ENCODE results near the gene BTBD9.

Gene BTBD9

GRCh38 chr6:38492031-38492430 is 147.7 kb downstream of the BTBD9 start:
- TF ChIP-seq EZH2 (IDR thresholded peaks at IDR 0.05; ENCODE audit: borderline replicate concordance, low read depth, low read length, severe bottlenecking) (no peak), CTCF (IDR thresholded peaks at IDR 0.05; ENCODE audit: borderline replicate concordance, extremely low read depth, low read length, poor library complexity, severe bottlenecking) (no peak)
- H4K20me1 ChIP-seq (ENCODE audit: insufficient read depth, low read length), result no peaks in the 10 kb centered on the region

GRCh38 chr6:38489951-38490350 is 149.8 kb downstream of the BTBD9 start:
- Histone ChIP-seq H3K9ac (ENCODE audit: low read depth, low read length) (no peak overlapping the region), H3K4me3 (ENCODE audit: low read depth in 1 of 2, low read length in 2 of 2) (no peak overlapping the region), H3K36me3 (ENCODE audit: insufficient read depth, low read length) (no peaks in the 10 kb centered on the region), H3K79me2 (ENCODE audit: insufficient read depth, low read length) (no peaks in the 10 kb centered on the region), H3K9me3 (ENCODE audit: insufficient read depth, low read length, severe bottlenecking) (no peaks in the 10 kb centered on the region), H3K4me2 (ENCODE audit: insufficient read depth, low read length) (no peak overlapping the region), H4K20me1 (ENCODE audit: insufficient read depth, low read length) (no peaks in the 10 kb centered on the region), H3K4me1 (ENCODE audit: insufficient read depth, low read length) (no peaks in the 10 kb centered on the region), H3K27ac (ENCODE audit: low read length) (no peak overlapping the region), H3K27me3 (ENCODE audit: insufficient read depth, low read length, poor library complexity) (no peaks in the 10 kb centered on the region), H2AFZ (ENCODE audit: low read depth, low read length) (no peak overlapping the region)
- DNase-seq (no peak), ATAC-seq (ENCODE audit: insufficient read depth, low read depth) (no peak)
- TF ChIP-seq CTCF (IDR thresholded peaks at IDR 0.05; ENCODE audit: borderline replicate concordance, extremely low read depth, low read length, poor library complexity, severe bottlenecking), result no peak
- no peak for TF ChIP-seq EZH2 (IDR thresholded peaks at IDR 0.05; ENCODE audit: borderline replicate concordance, low read depth, low read length, severe bottlenecking)

More at GRCh38 chr6:38492031-38492430, 147.7 kb downstream of the BTBD9 start:
- H3K4me2 ChIP-seq (ENCODE audit: insufficient read depth, low read length), result no peak overlapping the region
- H3K36me3 ChIP-seq (ENCODE audit: insufficient read depth, low read length), result no peaks in the 10 kb centered on the region
- no peak for DNase-seq
- H3K4me3 ChIP-seq (ENCODE audit: low read depth in 1 of 2, low read length in 2 of 2), result no peak overlapping the region
- no peaks in the 10 kb centered on the region for H3K4me1 ChIP-seq (ENCODE audit: insufficient read depth, low read length)
- H3K27ac ChIP-seq (ENCODE audit: low read length), result no peak overlapping the region
- H3K27me3 ChIP-seq (ENCODE audit: insufficient read depth, low read length, poor library complexity), result no peaks in the 10 kb centered on the region
- no peaks in the 10 kb centered on the region for H3K9me3 ChIP-seq (ENCODE audit: insufficient read depth, low read length, severe bottlenecking)
- ATAC-seq (ENCODE audit: insufficient read depth, low read depth), result no peak
- no peak overlapping the region for H3K9ac ChIP-seq (ENCODE audit: low read depth, low read length)
- no peaks in the 10 kb centered on the region for H3K79me2 ChIP-seq (ENCODE audit: insufficient read depth, low read length)
- H2AFZ ChIP-seq (ENCODE audit: low read depth, low read length), result no peak overlapping the region

GRCh38 chr6:38487423-38487822 is 152.3 kb downstream of the BTBD9 start:
- H3K4me2 ChIP-seq (ENCODE audit: insufficient read depth, low read length), result no peak overlapping the region
- no peaks in the 10 kb centered on the region for H3K4me1 ChIP-seq (ENCODE audit: insufficient read depth, low read length)
- no peaks in the 10 kb centered on the region for H4K20me1 ChIP-seq (ENCODE audit: insufficient read depth, low read length)
- ATAC-seq (ENCODE audit: insufficient read depth, low read depth), result no peak
- H3K36me3 ChIP-seq (ENCODE audit: insufficient read depth, low read length), result no peaks in the 10 kb centered on the region
- no peak for DNase-seq
- H2AFZ ChIP-seq (ENCODE audit: low read depth, low read length), result no peak overlapping the region
- H3K4me3 ChIP-seq (ENCODE audit: low read depth in 1 of 2, low read length in 2 of 2), result no peak overlapping the region
- H3K9me3 ChIP-seq (ENCODE audit: insufficient read depth, low read length, severe bottlenecking), result no peaks in the 10 kb centered on the region
- H3K79me2 ChIP-seq (ENCODE audit: insufficient read depth, low read length), result no peaks in the 10 kb centered on the region
- H3K27ac ChIP-seq (ENCODE audit: low read length), result no peak overlapping the region
- H3K9ac ChIP-seq (ENCODE audit: low read depth, low read length), result no peak overlapping the region
- no peaks in the 10 kb centered on the region for H3K27me3 ChIP-seq (ENCODE audit: insufficient read depth, low read length, poor library complexity)
- no peak for TF ChIP-seq EZH2 (IDR thresholded peaks at IDR 0.05; ENCODE audit: borderline replicate concordance, low read depth, low read length, severe bottlenecking)
- no peak for TF ChIP-seq CTCF (IDR thresholded peaks at IDR 0.05; ENCODE audit: borderline replicate concordance, extremely low read depth, low read length, poor library complexity, severe bottlenecking)

- ATAC-seq (ENCODE audit: insufficient read depth, low read depth) (no peak), DNase-seq (no peak)
- Histone ChIP-seq H3K79me2 (ENCODE audit: insufficient read depth, low read length) (no peaks in the 10 kb centered on the region), H4K20me1 (ENCODE audit: insufficient read depth, low read length) (no peaks in the 10 kb centered on the region), H3K9ac (ENCODE audit: low read depth, low read length) (no peak overlapping the region), H3K27ac (ENCODE audit: low read length) (no peak overlapping the region), H3K36me3 (ENCODE audit: insufficient read depth, low read length) (no peaks in the 10 kb centered on the region), H3K4me2 (ENCODE audit: insufficient read depth, low read length) (no peak overlapping the region), H3K4me1 (ENCODE audit: insufficient read depth, low read length) (no peaks in the 10 kb centered on the region), H3K27me3 (ENCODE audit: insufficient read depth, low read length, poor library complexity) (no peaks in the 10 kb centered on the region), H3K4me3 (ENCODE audit: low read depth in 1 of 2, low read length in 2 of 2) (no peak overlapping the region), H2AFZ (ENCODE audit: low read depth, low read length) (no peak overlapping the region), H3K9me3 (ENCODE audit: insufficient read depth, low read length, severe bottlenecking) (no peaks in the 10 kb centered on the region)
- TF ChIP-seq EZH2 (IDR thresholded peaks at IDR 0.05; ENCODE audit: borderline replicate concordance, low read depth, low read length, severe bottlenecking) (no peak), CTCF (IDR thresholded peaks at IDR 0.05; ENCODE audit: borderline replicate concordance, extremely low read depth, low read length, poor library complexity, severe bottlenecking) (no peak)
These were observed 154.2 kb downstream of the BTBD9 start for GRCh38 chr6:38485488-38485887.

All from DND-41 (cell line).